ENCODE measurements around the gene COMMD1.
"Not testable (repeated sequence)": the region's sequence is repeated elsewhere in the genome, so short reads cannot be mapped to it uniquely, and the experiment has no call there.

The COMMD1 gene

DNA sequence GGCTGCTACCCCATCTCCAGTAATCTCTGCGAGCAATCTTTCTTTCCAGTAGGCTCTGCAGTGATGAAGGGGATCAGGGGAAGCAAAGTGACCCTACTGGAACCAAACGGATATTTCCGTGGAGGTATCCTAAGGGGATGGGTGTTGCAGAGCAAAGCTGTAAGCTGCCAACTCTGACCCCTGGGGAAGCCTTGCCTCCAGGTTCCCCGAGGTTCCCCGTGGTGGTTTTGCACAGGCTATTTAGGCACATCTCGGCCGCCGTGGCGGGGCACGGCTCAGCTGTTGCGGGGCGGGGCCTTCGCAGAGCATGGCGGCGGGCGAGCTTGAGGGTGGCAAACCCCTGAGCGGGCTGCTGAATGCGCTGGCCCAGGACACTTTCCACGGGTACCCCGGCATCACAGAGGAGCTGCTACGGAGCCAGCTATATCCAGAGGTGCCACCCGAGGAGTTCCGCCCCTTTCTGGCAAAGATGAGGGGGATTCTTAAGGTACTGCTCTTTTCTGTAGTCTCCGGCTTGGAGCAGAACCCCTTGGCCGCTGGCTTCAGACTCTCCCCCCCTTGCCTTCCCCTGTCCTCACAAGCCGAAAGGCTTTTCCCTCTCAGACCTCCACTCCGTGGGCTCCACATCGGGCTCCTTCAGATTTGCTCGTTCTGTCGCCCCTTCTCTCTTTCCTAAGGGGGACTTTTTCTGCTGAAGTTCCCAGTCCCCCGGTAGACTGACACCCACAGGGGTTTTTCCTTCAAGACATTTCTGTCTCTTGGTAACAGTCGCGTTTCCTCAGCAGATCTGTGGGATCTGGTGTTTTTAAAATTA, at the start of gene COMMD1:
TSS of gene COMMD1 (plus strand) at position 303 of the 814 bp plus-strand sequence. CDS start at position 308, 5 bp downstream.
- peak; percentile 62 for DNase-seq

DNA sequence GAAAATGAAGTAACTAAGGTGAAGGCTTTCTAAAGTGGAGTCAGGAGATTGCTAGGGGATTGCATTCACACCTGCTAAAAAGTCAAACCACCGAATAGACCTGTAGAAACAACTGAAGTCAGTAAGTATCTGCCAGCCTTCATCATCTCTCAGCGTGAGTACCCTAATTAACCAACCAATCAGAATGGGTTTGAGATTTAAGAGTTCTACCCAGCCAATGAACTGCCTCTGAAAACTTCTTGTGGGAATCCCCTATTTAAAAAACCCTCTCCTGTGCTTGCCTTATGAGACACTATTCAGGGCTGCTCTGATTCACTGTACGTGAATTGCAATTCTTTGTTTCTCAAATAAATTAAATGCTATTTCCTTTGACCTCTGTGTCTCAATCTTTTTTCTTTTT, 48.2 kb upstream of the COMMD1 start:
- no peak for DNase-seq

DNA sequence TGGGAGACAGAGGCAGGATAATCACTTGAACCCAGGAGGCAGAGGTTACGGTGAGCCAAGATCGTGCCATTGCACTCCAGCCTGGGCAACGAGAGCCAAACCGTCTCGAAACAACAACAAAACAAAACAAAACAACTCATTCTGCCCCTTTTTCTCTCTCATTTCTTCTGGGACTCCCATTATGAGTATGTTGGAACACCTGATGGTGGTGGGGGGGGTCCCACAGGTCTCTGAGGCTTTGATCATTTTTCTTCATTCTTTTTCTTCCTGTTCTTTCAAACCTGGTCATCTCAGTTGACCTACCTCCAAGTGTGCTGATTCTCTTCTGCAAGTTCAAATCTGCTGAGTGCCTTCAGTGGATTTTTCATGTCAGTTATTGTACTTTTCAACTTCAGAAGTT, 43.4 kb upstream of the COMMD1 start:
- no peak for DNase-seq

GRCh38 chr2:61866482-61867089, 38.9 kb upstream of the COMMD1 start:
- not testable (repeated sequence) for DNase-seq

DNA sequence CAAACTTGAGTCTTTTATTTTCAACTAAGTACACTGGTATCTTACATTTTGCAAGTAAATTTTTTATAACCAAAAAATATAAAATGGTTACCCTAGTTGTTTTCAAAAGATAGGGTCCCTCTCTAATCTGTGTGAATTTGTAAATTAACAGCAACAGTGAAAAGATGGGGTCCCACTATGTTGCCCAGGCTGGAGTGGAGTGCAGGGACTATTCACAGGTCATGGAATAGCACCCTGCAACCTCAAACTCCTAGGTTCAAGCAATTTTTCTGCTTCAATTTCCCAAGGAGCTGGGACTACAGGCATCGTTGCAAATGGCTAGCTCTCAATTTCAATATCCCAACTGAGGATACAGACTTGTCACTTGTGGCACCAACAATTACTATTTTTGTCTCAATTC, 29.1 kb upstream of the COMMD1 start:
- no peak for DNase-seq

- no peak for DNase-seq
Measured at GRCh38 chr2:61877571-61878245, 27.8 kb upstream of the COMMD1 start.

- DNase-seq: no peak
Measured at GRCh38 chr2:61878761-61879160, 26.7 kb upstream of the COMMD1 start.

DNA sequence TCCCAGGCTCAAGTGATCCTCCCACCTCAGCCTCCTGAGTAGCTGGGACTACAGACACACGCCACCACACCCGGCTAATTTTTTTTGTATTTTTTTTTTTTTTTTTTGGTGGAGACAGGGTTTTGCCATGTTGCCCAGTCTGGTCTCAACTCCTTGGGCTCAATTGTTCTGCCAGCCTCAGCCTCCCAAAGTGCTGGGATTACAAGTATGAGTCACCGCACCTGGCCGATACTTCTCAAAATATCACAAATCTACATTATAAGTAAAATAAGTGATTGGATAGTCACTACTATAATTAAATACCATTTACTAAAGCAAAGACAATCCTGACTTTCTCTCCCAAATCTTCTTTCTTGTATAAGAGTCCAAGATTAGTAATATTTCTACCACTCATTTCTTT, 26.1 kb upstream of the COMMD1 start:
- DNase-seq: not testable (repeated sequence)

GRCh38 chr2:61882850-61883249, 22.6 kb upstream of the COMMD1 start:
- no peak for DNase-seq

DNA sequence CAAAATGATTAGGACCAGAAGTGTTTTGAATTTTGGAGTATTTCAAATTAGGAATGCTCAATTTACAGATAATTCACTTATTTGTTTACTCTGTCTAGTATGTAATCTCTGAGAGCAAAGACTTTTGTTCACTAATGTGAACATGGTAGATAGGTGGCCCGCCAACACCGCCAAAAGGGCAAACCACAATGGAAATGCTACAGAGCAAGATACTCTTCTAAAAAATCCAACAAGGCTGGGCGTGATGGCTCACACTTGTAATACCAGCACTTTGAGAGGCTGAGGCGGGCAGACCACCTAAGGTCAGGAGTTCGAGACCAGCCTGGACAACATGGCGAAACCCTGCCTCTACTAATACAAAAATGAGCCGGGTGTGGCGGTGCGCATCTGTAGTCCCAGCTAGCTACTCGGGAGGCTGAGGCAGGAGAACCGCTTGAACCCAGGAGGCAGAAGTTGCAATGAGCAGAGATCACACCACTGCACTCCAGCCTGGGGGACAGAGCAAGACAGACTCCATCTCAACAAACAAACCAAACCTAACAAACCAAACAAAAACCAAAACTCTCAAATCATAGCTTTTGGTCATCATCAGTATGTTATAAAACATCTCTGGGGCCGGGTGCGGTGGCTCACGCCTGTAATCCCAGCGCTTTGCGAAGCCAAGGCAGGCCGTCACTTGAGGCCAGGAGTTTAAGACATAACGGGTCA, 19.4 kb upstream of the COMMD1 start:
- no peak for DNase-seq

GRCh38 chr2:61887717-61888266, 17.7 kb upstream of the COMMD1 start:
- DNase-seq: no peak

- peak; percentile 85 for DNase-seq
Measured at GRCh38 chr2:61888267-61889055, 17.0 kb upstream of the COMMD1 start, which contains the start of gene CCT4. TSS of gene CCT4 (minus strand) at chr2:61888656. CDS start at chr2:61888507, 149 bp downstream.

DNA sequence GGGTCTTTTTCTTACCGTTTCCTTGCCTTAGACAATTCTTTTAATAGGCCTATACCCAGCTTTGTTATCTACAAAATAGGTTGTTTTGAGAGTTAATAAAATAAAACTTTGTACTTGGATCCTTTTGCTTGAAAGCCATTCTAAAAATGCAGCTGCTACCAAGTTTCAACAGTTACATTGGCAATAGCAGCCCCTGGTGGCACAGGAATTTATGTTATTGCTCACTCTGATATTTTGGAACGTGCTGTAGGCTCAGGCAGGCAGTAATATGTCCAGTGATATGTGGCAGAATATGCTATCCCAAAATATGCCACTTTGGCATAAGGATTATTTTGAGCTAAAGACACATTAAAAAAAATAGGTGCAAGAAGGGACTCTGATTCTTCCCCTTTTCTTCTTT, 6.7 kb upstream of the COMMD1 start:
- DNase-seq: no peak

- no peak for DNase-seq
Measured at GRCh38 chr2:61900281-61900680, 5.2 kb upstream of the COMMD1 start.

GRCh38 chr2:61906186-61906470, 654 bp downstream of the COMMD1 start:
- no peak for DNase-seq

- DNase-seq: no peak
Measured at GRCh38 chr2:61909116-61909515, 3.6 kb downstream of the COMMD1 start.

- no peak for DNase-seq
Measured at GRCh38 chr2:61910603-61911002, 5.1 kb downstream of the COMMD1 start.

DNA sequence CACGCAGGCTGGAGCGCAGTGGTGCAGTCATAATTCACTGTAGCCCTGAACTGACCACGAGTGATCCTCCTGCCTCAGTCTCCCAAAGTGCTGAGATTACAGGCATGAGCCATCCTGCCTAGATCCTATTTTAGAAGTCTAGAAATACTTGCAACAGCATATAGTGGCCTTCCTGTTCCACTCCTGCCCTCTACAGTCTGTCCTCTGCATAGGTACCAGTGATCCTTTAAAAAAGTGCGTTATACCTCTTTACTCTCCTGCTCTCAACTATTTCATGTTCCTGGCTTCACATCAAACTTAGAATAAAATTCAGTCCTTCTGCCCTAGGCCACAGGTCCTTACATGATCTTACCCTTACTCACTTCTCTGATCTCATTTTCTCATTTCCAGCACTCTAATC, 6.0 kb downstream of the COMMD1 start:
- no peak for DNase-seq

DNA sequence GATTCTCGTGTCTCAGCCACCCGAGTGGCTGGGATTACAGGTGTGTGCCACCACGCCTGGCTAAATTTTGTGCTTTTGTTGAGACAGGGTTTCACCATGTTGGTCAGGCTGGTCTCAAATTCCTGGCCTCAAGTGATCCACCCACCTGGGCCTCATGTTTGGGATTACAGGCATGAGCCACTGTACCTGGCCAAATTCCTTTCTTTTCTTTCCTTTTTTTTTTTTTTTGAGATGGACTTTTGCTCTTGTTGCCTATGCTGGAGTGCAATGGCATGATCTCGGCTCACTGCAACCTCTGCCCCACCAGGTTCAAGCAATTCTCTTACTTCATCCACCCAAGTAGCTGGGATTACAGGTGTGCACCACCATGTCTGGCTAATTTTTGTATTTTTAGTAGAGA, 9.3 kb downstream of the COMMD1 start:
- not testable (repeated sequence) for DNase-seq

- no peak for DNase-seq
Measured at GRCh38 chr2:61920548-61920947, 15.1 kb downstream of the COMMD1 start.

DNA sequence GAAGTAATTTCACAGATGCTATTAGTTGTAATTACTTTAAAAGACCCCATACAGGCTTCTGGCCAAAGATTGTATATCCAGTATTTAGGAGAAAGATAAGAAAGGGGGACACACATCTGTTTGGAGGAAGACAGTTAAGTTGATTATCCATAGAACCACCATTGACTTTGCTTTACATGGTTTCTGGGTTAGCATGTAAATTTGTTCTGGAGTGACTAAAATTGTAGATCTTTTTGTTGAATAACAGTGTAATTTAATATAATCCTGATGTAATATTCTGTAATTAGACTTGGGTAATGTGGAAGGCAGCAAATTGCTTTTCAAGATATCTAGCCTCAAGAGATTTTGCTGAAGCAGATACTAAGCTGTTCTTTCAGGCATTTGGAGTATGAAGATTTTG, 17.2 kb downstream of the COMMD1 start:
- no peak for DNase-seq

Measured in GDM1 (cell line).